Endothelial cell (in vitro differentiated cells): Measurements from ENCODE around the gene GCGR. TPM values are rescaled to one million over a fixed set of nuclear protein-coding genes. Genes with fewer than 3 reads are reported as not detected.

ENCODE experiments used
- DNase-seq: peaks from one replicate; pipeline ENCODE4 v3.0.0; 2021; ENCODE audit warnings: low spot score
- H3K27ac Mint-ChIP-seq: one replicate; pipeline ENCODE4 v1.8.0; 2021; ENCODE audit warnings: mixed read lengths, inconsistent platforms; ENCODE audit not compliant: unreplicated experiment
- H3K27me3 Mint-ChIP-seq: one replicate; pipeline ENCODE4 v1.8.0; 2021; ENCODE audit warnings: mild to moderate bottlenecking, moderate library complexity, mixed read lengths, inconsistent platforms; ENCODE audit not compliant: unreplicated experiment
- H3K36me3 Mint-ChIP-seq: one replicate; pipeline ENCODE4 v1.8.0; 2021; ENCODE audit warnings: mild to moderate bottlenecking, low read depth, mixed read lengths, inconsistent platforms; ENCODE audit not compliant: unreplicated experiment
- H3K4me1 Mint-ChIP-seq: one replicate; pipeline ENCODE4 v1.8.0; 2021; ENCODE audit warnings: mild to moderate bottlenecking, mixed read lengths, inconsistent platforms; ENCODE audit not compliant: unreplicated experiment
- H3K4me3 Mint-ChIP-seq: one replicate; pipeline ENCODE4 v1.8.0; 2021; ENCODE audit warnings: mild to moderate bottlenecking, mixed read lengths, inconsistent platforms; ENCODE audit not compliant: unreplicated experiment
- H3K9me3 Mint-ChIP-seq: one replicate; pipeline ENCODE4 v1.8.0; 2021; ENCODE audit warnings: mixed read lengths, inconsistent platforms; ENCODE audit not compliant: unreplicated experiment
- CTCF ChIP-seq: fragments of 200-600 bp; sonication (generic); IDR thresholded peaks from one replicate; pipeline ENCODE4 v1.5.0; 2021; ENCODE audit warnings: antibody characterized with exemption; ENCODE audit not compliant: unreplicated experiment
- total RNA-seq: library from RNA; stranded (reverse); fragmentation: NEBNext Ultra II Directional; extraction: Animal tissue kit (Norgen Biotek cat#: 25700); gene quantifications from one replicate; pipeline ENCODE4 v1.2.1, GENCODE V29; 2021; ENCODE audit not compliant: unreplicated experiment

GCGR gene
- total RNA-seq, 1 donor from 2014 or later = not detected

GRCh38 chr17:81840826-81841778, 37.2 kb downstream of the GCGR start:
- H3K27me3 Mint-ChIP-seq = peaks cover 13% of the 10 kb centered on the region
- H3K4me1 Mint-ChIP-seq = no peaks in the 10 kb centered on the region
- H3K27ac Mint-ChIP-seq = no peak overlapping the region
- no peaks in the 10 kb centered on the region for H3K9me3 Mint-ChIP-seq
- no peak for TF ChIP-seq CTCF
- H3K36me3 Mint-ChIP-seq = peaks cover 15% of the 10 kb centered on the region
- DNase-seq = no peak
- no peak overlapping the region for H3K4me3 Mint-ChIP-seq

GRCh38 chr17:81841866-81842265, 37.9 kb downstream of the GCGR start:
- Mint-ChIP-seq H3K27me3 (peaks cover 13% of the 10 kb centered on the region), H3K4me3 (no peak overlapping the region), H3K36me3 (peaks cover 20% of the 10 kb centered on the region), H3K27ac (no peak overlapping the region), H3K4me1 (no peaks in the 10 kb centered on the region), H3K9me3 (no peaks in the 10 kb centered on the region)
- TF ChIP-seq CTCF = no peak
- DNase-seq = no peak

- Mint-ChIP-seq H3K9me3 (no peaks in the 10 kb centered on the region), H3K4me1 (no peaks in the 10 kb centered on the region), H3K27me3 (peaks cover 13% of the 10 kb centered on the region), H3K27ac (no peak overlapping the region), H3K36me3 (peaks cover 23% of the 10 kb centered on the region), H3K4me3 (no peak overlapping the region)
- no peak for DNase-seq
- no peak for TF ChIP-seq CTCF
These were observed 38.4 kb downstream of the GCGR start for GRCh38 chr17:81842378-81842724.

- Mint-ChIP-seq H3K27ac (no peak overlapping the region), H3K4me1 (no peaks in the 10 kb centered on the region), H3K36me3 (peaks cover 23% of the 10 kb centered on the region), H3K4me3 (no peak overlapping the region), H3K9me3 (no peaks in the 10 kb centered on the region), H3K27me3 (peaks cover 10% of the 10 kb centered on the region)
- no peak for DNase-seq
- TF ChIP-seq CTCF = no peak
These were observed 39.0 kb downstream of the GCGR start for GRCh38 chr17:81842725-81843504.
